ENCODE measurements around the gene CRKL.

The CRKL gene

DNA sequence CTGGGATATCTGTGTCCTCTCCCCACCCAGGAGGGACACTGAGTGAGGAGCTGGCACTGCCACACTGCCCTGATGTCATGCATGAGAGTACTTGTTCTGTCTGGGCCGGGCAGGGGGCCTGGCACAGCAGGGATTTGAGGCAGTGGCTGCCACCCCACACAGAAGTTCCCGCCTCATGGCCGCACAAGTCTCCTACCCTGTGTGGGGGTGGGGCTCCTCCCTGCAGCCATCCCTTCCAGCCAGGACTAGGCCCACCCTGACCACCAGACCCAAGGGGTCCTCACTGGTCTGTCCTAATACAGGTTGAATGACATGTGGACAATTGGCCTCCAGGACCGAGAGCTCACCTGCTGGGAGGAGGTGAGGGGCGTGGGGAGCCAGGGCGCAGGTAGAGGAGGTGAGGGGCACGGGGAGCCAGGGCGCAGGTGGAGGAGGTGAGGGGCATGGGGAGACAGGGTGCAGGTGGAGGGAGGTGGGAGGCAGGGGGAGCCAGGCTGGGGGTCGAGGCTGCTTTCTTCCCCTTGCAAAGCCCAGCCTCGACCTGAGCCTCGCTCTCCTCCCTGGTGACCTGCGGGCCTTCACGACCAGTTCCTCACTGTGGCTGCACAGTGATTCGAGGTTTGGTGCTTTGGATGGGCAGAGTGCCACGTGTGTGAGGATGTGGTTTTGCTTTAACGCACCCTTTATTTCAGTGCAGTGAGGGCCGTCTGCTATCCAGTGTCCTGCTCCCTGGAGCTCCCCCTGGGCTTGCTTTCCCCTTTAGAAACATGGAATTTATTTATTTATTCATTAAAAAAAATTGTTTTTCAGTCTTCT is 72.3 kb downstream of the CRKL start:
- DNase-seq (ENCODE audit: extremely low spot score): no peak
- ChIA-PET POLR2A (interaction anchor here (3.4 to 5.5 kb wide), 3 partner anchors 8 to 13 kb away, joined by 21 to 43 read pairs (median 28); partner anchors contain the start of genes LZTR1 and THAP7), CTCF (no interaction called here)
- TF ChIP-seq HDGF (IDR thresholded peaks at IDR 0.05; ENCODE audit: borderline replicate concordance) (no peak), LEF1 (IDR thresholded peaks at IDR 0.05; ENCODE audit: borderline replicate concordance) (no peak), ELF4 (IDR thresholded peaks at IDR 0.05) (no peak), SUZ12 (IDR thresholded peaks at IDR 0.05) (no peak), FOXM1 (IDR thresholded peaks at IDR 0.05; ENCODE audit: borderline replicate concordance) (no peak), FOXA1 (IDR thresholded peaks at IDR 0.05) (no peak), ZNF384 (IDR thresholded peaks at IDR 0.05) (no peak), BHLHE40 (IDR thresholded peaks at IDR 0.05; ENCODE audit: borderline replicate concordance) (no peak), NFRKB (IDR thresholded peaks at IDR 0.05) (no peak), SP1 (IDR thresholded peaks at IDR 0.05) (no peak), ARNT (IDR thresholded peaks at IDR 0.05) (no peak), FOXK2 (IDR thresholded peaks at IDR 0.05) (no peak), CTBP1 (IDR thresholded peaks at IDR 0.05; ENCODE audit: borderline replicate concordance) (no peak), L3MBTL2 (conservative IDR thresholded peaks at IDR 0.05) (no peak), TARDBP (IDR thresholded peaks at IDR 0.05) (no peak)
- TF ChIP-seq, protein P1, sequence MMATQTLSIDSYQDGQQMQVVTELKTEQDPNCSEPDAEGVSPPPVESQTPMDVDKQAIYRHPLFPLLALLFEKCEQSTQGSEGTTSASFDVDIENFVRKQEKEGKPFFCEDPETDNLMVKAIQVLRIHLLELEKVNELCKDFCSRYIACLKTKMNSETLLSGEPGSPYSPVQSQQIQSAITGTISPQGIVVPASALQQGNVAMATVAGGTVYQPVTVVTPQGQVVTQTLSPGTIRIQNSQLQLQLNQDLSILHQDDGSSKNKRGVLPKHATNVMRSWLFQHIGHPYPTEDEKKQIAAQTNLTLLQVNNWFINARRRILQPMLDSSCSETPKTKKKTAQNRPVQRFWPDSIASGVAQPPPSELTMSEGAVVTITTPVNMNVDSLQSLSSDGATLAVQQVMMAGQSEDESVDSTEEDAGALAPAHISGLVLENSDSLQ (IDR thresholded peaks at IDR 0.05): no peak

DNA sequence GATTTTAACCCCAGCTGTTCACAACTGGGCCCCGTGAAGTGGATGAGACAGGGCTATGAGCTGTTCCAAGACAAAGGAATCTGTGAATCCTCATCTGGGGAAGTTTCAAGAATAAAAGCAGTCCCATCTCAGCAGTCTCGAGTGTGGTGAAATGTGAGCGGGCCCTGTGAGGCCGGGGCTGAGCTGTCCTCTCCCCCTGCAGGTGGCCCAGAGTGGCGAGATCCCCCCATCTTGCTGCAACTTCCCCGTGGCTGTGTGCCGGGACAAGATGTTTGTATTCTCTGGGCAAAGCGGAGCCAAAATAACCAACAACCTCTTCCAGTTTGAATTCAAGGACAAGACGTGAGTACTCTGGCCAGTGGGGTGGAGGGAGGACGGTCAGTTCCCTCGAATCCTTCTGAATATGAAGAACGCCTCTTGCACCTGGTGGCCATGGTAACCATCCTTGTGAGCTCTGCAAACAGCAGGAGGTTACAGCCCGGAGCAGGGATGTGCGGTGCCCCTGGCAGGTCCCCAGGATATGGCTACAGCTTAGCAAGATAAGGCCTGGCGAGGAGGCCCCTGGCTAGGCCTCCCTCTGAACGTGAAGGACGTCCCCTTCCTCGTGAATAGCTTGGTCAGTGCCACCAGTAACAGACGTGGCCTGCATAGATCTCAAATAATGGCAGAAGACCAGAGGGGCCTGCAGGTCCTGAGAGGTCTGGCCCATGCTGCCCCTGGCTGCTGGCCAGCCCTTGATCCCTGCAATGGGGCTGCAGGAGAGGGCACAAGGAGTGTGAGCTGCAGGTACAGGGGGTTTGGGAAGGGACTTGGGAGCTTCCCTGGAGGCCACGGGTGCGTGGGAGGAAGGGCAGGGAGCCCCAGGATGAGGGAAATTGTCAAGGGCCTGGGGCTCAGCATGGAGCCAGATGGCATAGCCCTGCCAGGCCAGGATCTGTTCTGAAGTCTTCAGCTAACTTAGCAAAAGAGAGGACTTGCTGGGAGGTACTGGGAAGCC is 73.3 kb downstream of the CRKL start:
- POLR2A ChIA-PET: interaction anchor here (3.4 to 5.5 kb wide), 3 partner anchors 9 to 12 kb away, joined by 21 to 43 read pairs (median 28); partner anchors contain the start of genes LZTR1 and THAP7
- TF ChIP-seq NFRKB (IDR thresholded peaks at IDR 0.05) (no peak), TARDBP (IDR thresholded peaks at IDR 0.05) (no peak), CTBP1 (IDR thresholded peaks at IDR 0.05; ENCODE audit: borderline replicate concordance) (no peak), FOXM1 (IDR thresholded peaks at IDR 0.05; ENCODE audit: borderline replicate concordance) (no peak), SUZ12 (IDR thresholded peaks at IDR 0.05) (no peak), L3MBTL2 (conservative IDR thresholded peaks at IDR 0.05) (no peak), BHLHE40 (IDR thresholded peaks at IDR 0.05; ENCODE audit: borderline replicate concordance) (no peak), SP1 (IDR thresholded peaks at IDR 0.05) (no peak), HDGF (IDR thresholded peaks at IDR 0.05; ENCODE audit: borderline replicate concordance) (no peak), FOXA1 (IDR thresholded peaks at IDR 0.05) (no peak), ELF4 (IDR thresholded peaks at IDR 0.05) (no peak)
- CTCF ChIA-PET: no interaction called here
- DNase-seq (ENCODE audit: extremely low spot score): no peak

DNA sequence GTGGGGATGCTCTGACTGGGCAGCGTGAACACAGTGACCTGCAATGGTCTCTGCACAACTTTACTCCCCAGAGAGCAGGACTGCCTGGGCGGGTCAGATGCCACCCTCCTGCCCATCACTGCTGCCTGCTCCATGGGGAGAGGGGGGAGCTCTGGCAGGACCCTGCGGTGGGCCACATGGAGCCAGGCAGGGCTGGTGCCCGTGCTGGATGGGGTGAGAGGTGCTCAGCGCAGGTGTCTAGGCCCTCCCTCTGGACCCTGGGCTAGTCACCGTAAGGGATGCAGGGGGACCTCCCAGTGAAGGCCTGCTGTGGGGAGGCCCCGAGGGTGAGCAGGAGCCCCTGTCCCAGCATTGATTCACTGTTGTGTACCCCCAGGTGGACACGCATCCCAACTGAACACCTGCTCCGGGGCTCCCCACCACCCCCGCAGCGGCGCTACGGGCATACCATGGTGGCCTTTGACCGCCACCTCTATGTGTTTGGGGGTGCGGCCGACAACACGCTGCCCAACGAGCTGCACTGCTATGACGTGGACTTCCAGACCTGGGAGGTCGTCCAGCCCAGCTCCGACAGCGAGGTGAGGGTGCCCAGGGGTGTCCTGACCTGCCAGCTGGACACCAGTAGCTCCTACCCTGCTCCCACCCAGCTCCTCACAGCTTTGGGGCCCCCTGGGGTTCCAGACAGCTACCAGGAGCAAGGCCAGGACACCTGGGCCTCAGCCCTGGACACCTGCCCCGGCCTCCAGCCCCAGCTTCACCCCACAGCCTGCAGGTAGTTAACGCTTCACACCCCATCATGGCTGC is 74.2 kb downstream of the CRKL start:
- no peak for DNase-seq (ENCODE audit: extremely low spot score)
- TF ChIP-seq ARNT (IDR thresholded peaks at IDR 0.05) (no peak), SP1 (IDR thresholded peaks at IDR 0.05) (no peak), LEF1 (IDR thresholded peaks at IDR 0.05; ENCODE audit: borderline replicate concordance) (no peak), HDGF (IDR thresholded peaks at IDR 0.05; ENCODE audit: borderline replicate concordance) (no peak), FOXK2 (IDR thresholded peaks at IDR 0.05) (no peak), SUZ12 (IDR thresholded peaks at IDR 0.05) (no peak), TARDBP (IDR thresholded peaks at IDR 0.05) (no peak), ZNF384 (IDR thresholded peaks at IDR 0.05) (no peak), FOXA1 (IDR thresholded peaks at IDR 0.05) (no peak)
- TF ChIP-seq, protein P1 (IDR thresholded peaks at IDR 0.05): no peak
- CTCF ChIA-PET: no interaction called here
- POLR2A ChIA-PET: interaction anchor here (3.4 to 5.5 kb wide), 3 partner anchors 8 to 11 kb away, joined by 21 to 43 read pairs (median 28); partner anchors contain the start of genes LZTR1 and THAP7

DNA sequence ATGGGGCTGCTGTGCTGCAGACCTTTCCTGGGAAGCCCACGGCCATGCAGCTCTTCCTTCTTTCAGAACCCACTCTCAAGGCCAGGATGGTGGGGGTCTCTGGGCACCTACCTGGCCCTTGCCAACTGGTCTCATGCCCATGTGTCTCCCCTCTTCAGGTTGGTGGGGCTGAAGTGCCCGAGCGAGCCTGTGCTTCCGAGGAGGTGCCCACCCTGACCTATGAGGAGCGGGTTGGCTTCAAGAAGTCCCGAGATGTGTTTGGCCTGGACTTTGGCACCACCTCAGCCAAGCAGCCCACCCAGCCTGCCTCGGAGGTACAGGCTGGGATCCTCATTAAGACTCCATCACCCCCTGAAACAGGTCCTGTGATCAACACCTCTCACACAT is 74.8 kb downstream of the CRKL start:
- ChIA-PET POLR2A (interaction anchor here (4.6 to 5.5 kb wide), 2 partner anchors 11 kb away, joined by 28 to 43 read pairs; partner anchors contain the start of genes LZTR1 and THAP7), CTCF (no interaction called here)
- TF ChIP-seq CTBP1 (IDR thresholded peaks at IDR 0.05; ENCODE audit: borderline replicate concordance) (no peak), ZNF384 (IDR thresholded peaks at IDR 0.05) (no peak), ARNT (IDR thresholded peaks at IDR 0.05) (no peak), NFRKB (IDR thresholded peaks at IDR 0.05) (no peak), L3MBTL2 (conservative IDR thresholded peaks at IDR 0.05) (no peak), BHLHE40 (IDR thresholded peaks at IDR 0.05; ENCODE audit: borderline replicate concordance) (no peak), FOXK2 (IDR thresholded peaks at IDR 0.05) (no peak), SUZ12 (IDR thresholded peaks at IDR 0.05) (no peak), HDGF (IDR thresholded peaks at IDR 0.05; ENCODE audit: borderline replicate concordance) (no peak), ELF4 (IDR thresholded peaks at IDR 0.05) (no peak), FOXM1 (IDR thresholded peaks at IDR 0.05; ENCODE audit: borderline replicate concordance) (no peak), SP1 (IDR thresholded peaks at IDR 0.05) (no peak), FOXA1 (IDR thresholded peaks at IDR 0.05) (no peak)
- TF ChIP-seq, protein P1 (IDR thresholded peaks at IDR 0.05): no peak
- DNase-seq (ENCODE audit: extremely low spot score): no peak

Measured in HEK293T (cell line).